Activated CD8-positive, alpha-beta memory T cell treated with anti-CD3 and anti-CD28 coated beads, Interleukin-2, amount 50 U/mL, for 24 hours (primary cell): ENCODE data around the gene GNAI3.

Source experiments
- DNase-seq: peaks from one replicate; pipeline ENCODE4 v3.0.0-alpha.2; 2020; ENCODE audit errors: extremely low read depth

The GNAI3 gene

DNA sequence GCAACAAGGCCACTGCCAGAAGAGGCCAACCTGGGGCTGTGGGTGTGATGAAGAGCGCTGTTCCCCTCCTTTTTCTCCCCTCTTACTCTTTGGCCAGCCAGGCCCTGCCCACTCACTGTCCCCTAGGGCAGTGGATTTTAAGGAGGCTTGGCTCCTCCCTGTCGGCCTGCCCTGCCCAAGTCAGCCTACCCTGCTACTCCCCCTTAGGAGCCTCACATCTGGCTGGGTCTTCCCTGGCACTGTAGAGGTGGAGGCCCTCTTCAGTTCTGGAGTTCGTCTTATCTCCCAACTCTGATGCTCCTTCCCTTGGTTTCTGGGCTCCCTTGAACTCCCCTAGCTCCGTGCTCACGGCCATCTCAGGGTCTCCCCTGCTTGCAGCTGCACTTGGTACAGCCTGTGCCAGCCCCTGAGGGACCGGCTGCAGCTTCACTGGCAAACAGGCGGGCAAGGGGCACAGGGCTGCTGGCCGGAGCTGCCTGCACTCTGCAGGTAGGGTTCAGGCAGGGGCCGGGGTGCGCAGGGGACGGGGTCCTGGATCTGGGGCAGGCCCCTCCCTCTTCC is 75.3 kb downstream of the GNAI3 start:
- DNase-seq: no peak

DNA sequence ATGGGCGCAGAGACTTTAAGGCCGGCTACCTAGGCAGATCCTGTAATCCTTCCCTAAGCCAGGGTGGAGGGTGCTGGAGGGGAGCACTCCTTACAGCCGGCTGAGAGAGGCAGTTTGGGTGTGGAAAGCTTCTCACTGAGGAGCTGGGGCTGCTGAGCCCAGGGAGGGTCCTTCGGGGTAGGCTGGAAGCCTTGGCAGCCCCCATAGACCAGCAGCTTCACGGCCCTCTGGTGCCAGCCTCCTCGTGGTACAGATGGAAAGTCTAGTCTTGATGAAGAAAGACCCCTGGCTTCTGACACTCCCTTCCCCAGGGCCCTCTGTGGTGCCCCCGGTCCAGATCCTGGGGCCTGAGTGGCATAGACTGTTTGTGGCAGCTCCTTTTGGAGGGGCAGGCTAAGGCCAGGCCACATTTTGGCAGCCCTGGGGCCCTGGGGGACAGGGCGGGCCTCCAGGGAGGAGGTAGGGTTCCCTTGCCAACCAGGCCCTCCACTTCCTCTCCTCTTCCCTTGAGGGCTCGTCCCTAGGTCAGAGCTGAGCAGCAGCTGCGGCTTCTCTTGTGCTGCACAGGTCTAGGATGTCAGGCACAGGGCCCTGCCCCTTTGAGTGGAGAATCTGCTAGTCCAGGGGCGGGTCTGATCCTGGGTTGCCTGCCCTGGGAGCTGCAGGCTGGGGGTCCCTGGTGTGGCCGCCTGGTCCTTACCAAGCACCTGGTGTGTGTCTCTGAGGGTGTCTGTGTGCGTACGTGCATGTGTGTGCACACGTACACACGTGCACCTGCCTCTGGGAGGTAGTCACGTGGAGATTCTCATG is 76.0 kb downstream of the GNAI3 start:
- no peak for DNase-seq

DNA sequence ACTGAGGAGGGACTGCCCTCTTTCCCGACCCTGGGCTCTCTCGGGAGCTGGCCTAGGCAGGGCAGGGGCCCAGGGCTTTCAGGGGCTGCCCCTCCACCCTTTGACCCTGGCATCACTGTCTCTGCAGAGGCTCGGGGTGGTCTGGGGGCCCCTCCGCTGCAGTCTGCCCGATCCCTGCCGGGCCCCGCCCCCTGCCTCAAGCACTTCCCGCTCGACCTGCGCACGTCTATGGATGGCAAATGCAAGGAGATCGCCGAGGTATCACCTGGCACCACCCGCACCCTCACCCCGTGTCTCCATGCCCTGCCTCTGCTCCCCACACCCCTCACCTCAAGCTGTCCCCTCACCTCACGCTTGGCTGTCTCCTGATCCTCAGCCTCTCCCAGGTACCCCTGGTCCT is 76.8 kb downstream of the GNAI3 start:
- DNase-seq: no peak

- no peak for DNase-seq
Measured at GRCh38 chr1:109625601-109626560, 77.5 kb downstream of the GNAI3 start.

- DNase-seq: no peak
Measured at GRCh38 chr1:109626682-109627408, 78.4 kb downstream of the GNAI3 start.

DNA sequence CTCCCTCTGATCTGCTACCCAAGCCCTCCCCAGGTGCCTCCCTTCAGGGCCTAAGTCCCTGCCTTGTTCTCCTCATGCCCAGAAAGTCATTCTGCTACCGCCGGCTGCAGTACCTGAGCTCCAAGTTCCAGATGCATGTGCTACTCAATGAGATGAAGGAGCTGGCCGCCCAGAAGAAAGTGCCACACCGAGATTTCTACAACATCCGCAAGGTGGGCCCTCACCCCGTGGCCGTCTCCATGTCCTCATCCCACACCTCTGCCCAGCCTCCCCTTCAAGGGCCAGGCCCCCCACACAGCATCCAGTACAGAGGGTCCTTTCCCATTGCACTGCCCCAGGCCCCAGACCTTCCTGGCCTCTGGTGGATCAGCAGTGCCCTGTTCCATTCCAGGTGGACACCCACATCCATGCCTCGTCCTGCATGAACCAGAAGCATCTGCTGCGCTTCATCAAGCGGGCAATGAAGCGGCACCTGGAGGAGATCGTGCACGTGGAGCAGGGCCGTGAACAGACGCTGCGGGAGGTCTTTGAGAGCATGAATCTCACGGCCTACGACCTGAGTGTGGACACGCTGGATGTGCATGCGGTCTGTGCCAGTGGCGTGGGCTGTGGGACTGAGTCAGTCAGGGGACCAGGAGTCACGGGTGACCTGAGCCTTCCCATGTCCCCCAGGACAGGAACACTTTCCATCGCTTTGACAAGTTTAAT is 79.4 kb downstream of the GNAI3 start:
- DNase-seq: no peak

DNA sequence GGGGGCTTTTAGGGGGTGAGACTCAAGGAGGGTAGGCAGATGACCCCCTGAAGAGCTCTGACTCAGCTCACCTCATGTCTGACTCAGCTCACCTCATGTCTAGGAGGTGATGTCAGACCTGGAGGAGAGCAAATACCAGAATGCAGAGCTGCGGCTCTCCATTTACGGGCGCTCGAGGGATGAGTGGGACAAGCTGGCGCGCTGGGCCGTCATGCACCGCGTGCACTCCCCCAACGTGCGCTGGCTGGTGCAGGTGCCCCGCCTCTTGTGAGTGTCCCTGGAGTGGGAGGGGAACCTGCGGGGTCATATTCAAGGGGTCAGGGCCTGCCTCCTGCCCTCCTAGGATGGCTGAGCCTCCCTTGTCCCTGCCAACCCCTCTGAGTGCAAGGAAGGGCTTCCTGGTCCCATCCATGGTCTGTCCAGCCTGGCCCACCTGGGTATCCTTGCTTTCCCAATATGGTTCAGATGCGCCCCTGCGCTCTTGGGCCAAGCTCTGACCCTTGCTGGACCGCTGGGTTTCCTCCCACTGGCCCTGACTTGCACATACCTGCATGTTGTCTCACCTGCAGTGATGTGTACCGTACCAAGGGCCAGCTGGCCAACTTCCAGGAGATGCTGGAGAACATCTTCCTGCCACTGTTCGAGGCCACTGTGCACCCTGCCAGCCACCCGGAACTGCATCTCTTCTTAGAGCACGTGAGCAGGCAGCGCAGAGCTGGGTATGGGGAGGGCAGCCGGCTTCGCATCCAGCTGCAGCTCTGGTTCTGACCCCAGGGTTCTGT is 80.3 kb downstream of the GNAI3 start:
- DNase-seq: no peak

DNA sequence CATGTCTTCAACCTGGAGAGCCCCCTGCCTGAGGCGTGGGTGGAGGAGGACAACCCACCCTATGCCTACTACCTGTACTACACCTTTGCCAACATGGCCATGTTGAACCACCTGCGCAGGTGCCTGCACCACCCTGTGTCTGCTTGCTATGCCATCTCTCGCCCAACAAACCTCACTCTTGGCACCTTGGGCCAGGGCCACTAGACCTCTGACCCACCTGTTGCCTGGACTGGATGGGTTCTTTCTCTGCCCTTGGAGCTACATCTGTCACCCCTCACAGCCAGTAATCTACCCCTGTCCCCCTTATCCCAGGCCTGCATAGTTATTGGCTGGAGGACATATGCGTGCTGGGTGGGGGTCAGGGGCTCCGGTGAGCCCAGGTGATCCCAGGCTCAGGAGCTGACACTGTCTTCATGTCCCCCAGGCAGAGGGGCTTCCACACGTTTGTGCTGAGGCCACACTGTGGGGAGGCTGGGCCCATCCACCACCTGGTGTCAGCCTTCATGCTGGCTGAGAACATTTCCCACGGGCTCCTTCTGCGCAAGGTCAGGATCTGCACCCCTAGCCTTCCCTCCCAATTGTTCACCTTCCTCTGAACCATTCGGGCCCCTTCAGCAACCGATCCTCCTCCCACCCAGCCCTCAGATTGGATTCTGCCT is 81.1 kb downstream of the GNAI3 start:
- no peak for DNase-seq

DNA sequence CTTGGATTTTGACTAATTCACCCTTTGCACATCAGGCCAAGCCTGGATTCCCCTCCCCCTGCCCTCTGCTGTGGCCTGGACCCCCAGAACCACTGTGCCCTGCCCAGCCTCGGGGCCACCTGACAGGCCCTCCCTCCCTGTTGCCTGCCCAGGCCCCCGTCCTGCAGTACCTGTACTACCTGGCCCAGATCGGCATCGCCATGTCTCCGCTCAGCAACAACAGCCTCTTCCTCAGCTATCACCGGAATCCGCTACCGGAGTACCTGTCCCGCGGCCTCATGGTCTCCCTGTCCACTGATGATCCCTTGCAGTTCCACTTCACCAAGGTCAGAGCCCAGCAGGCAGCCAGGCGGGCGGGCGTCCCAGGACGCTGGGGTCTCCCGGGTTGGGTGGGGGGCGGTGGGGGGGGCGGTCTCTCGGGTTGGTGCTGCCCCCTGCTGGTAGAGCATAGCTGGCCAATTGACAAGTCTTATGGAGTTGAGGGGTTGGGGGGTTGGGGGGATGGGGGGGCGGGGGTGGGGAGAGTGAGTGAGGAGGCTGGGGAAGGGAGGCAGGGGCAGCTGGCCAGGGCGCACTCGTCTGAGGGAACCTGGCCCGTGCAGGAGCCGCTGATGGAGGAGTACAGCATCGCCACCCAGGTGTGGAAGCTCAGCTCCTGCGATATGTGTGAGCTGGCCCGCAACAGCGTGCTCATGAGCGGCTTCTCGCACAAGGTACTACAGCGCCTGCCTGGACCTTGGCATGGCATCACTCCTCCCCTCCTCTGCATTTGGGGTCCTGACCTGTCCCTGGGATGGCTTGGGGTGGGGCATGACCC is 81.9 kb downstream of the GNAI3 start:
- DNase-seq: no peak

GRCh38 chr1:109630898-109631512 is 82.6 kb downstream of the GNAI3 start:
- no peak for DNase-seq

- no peak for DNase-seq
Measured at GRCh38 chr1:109631513-109632505, 83.4 kb downstream of the GNAI3 start.

- DNase-seq: no peak
Measured at GRCh38 chr1:109632671-109633346, 84.4 kb downstream of the GNAI3 start.

DNA sequence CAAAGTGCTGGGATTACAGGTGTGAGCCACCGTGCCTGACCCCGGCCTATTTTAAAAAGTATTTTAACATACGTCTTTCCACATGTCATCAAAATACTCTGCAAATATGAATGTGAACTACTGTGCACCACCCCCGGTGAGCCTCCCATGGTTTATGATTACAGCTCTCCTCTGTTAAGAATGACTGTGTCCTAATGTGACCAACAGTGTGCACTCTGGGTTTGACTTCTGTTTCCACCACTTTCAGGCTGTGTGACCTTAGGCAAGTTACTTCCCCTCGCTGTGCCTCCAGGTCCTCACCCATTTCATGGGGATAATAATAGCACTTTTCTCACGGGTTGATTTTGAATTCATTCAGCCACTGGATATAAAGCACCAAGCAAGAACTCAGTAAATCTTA is 85.9 kb downstream of the GNAI3 start:
- no peak for DNase-seq

DNA sequence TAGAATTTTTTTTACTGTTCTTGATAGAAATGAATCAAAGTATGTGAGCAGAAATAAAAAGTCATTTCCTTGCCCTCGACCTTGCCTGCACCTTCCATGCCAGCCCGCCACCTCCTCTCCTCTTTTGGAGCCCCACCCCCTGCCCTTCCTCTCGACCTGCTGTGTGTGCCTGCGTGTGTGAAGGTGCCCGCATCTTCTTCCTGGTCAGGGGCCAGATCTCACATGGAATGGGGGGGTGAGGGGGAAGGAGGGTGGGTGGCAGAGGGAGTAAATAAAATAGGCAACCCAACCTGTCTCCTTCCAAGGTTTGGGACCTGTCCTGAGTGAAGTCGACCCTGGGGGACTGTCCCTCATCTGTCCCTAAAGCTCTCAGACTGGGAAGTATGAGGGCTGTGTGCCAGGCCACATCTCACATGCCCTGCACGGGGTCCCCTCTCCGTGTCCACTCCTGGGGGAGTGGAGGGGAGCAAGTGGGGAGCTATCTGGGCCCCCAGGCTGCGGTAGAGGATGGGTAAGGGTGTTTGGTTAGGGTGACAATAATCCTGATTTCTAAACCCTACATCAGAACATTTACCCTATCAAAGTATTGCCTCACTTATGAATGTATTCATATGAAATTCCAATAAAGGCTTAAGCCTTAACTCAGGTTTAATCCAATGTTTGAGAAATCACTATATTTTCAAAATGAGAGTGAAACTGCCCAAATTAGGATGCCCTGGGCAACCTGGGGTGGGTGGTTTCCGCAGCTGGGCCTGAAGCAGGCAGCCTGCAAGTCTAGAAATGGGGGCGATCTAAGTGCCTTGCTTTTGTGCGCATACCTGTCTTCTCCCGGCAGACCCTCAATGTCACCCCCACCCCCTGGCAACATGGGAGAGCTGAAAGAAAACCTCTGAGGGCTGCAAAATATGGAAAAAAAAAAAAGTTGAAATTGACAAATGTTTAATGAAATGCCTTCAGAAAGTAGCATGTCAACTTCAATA is 86.6 kb downstream of the GNAI3 start:
- DNase-seq: no peak

DNA sequence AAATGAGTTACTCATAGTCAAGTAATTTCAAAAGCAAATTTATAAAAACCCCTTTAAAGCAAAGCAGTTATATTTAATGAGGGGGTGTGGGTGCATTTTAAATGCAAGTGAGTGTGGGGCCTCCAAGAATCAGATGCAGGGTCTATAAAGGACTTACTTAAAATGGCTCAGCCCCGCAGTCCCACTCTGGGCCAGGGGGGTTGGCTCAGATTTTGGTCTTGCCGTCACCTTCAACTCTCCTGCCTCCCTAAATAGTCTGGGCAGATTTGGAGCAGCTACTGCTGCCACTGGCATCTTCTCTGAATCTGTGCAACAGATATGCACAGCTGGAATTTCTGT is 87.4 kb downstream of the GNAI3 start:
- DNase-seq: no peak
